ENCODE results near the gene SLC12A3. TPM values are rescaled to one million over a fixed set of nuclear protein-coding genes. Genes with fewer than 3 reads are reported as not detected.

SLC12A3 gene
- total RNA-seq, 1 donor from 2014 or later, result 5.2 TPM

Other genes starting within 250 kb of the SLC12A3 start
- gene MT1E, start 239.4 kb upstream of the SLC12A3 start, total RNA-seq, result 193 and 893 TPM in 2 replicates
- 2.8 and 38.0 TPM in 2 replicates for gene MT1M, start 232.5 kb upstream of the SLC12A3 start, total RNA-seq
- gene MT1A, start 226.5 kb upstream of the SLC12A3 start, total RNA-seq, result 0.89 and 4.3 TPM in 2 replicates
- not detected in 2 replicates for gene MT1B, start 213.3 kb upstream of the SLC12A3 start, total RNA-seq
- gene MT1F, start 207.2 kb upstream of the SLC12A3 start, total RNA-seq, result 11.0 and 11.1 TPM in 2 replicates
- gene MT1G, start 197.1 kb upstream of the SLC12A3 start, total RNA-seq, result 7.8 and 10.5 TPM in 2 replicates
- gene MT1H, start 195.4 kb upstream of the SLC12A3 start, total RNA-seq, result 1.4 and 8.9 TPM in 2 replicates
- 63.2 and 75.2 TPM in 2 replicates for gene MT1X, start 182.7 kb upstream of the SLC12A3 start, total RNA-seq
- 72.3 and 105 TPM in 2 replicates for gene NUP93, start 135.1 kb upstream of the SLC12A3 start, total RNA-seq
- 87.0 and 252 TPM in 2 replicates for gene HERPUD1, start 66.9 kb downstream of the SLC12A3 start, total RNA-seq
- gene CETP, start 96.7 kb downstream of the SLC12A3 start, total RNA-seq, result not detected in 2 replicates
- gene NLRC5, start 124.3 kb downstream of the SLC12A3 start, total RNA-seq, result 6.6 and 9.0 TPM in 2 replicates
- 28.8 and 32.2 TPM in 2 replicates for gene CPNE2, start 227.4 kb downstream of the SLC12A3 start, total RNA-seq